ENCODE data around the gene IHH.

Gene IHH

DNA sequence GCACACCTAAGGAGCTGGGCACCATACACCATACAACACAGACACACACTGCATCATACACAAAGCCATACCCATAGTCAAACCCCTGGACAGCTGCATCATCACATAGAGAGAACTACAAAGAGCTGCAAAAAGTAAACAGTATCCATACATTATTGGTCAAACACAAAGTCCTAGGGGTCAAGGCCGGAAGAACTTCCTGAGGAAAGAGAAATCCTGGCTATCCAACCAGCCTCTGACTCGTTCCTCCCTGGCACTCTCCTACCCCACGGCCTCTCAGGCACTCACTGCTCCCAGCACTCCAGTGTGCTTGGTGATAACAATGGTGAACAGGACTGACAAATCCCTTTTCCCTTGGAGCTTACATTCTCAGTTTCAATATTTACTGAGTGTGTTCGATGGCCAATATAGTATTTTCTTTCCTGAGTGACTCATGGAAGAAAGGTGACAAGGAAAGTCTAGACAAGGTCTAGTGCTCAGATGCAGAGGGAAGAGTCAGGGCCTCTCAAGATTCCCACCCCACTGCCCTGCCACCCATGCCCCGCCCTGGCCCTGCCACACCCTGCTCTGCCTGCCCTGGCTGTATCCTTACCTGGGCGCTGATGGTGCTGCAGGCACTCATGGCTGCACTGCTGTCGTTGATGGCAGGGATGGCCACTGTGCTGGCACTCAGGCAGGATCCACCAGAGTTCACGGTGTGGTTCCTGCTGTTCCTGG is 22.8 kb downstream of the IHH start:
- no peak for DNase-seq

DNA sequence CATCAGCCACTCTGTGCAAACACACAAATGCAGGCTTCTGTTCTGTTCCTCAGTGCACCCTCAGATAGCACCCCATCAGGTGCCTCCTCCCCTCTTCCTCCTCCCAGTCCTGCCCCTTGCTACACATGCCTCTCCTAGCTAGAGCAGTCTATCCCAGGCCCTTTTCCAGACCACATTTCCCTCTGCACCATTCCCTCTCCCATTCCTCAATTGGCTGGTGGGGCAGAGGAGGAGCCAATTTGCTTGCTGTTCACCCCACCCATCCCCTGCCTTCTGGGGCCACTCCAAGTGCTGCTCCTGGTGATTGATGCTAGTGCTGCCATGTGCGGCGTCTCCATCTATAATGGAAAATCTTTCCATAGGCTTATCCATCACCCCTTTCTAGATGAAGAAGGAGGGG is 24.8 kb downstream of the IHH start:
- DNase-seq: no peak

DNA sequence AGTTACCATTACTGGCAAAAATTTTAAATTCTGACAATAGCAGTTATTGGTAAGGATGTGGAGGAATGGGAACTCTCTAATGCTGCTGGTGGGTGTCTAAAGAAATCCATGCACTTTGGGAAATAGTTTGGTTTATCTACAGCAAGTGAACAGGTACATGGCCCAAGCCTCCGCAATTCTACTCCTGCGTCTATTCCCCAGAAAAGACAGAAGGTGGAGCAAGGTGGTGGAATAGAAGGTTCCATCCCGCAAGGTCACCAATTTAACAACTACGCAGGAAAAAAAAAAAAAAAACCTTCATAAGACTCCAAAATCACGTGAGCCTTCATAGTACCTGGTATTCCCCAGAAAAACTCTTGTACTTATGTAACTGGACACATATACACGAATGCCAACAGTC is 25.9 kb downstream of the IHH start:
- no peak for DNase-seq

DNA sequence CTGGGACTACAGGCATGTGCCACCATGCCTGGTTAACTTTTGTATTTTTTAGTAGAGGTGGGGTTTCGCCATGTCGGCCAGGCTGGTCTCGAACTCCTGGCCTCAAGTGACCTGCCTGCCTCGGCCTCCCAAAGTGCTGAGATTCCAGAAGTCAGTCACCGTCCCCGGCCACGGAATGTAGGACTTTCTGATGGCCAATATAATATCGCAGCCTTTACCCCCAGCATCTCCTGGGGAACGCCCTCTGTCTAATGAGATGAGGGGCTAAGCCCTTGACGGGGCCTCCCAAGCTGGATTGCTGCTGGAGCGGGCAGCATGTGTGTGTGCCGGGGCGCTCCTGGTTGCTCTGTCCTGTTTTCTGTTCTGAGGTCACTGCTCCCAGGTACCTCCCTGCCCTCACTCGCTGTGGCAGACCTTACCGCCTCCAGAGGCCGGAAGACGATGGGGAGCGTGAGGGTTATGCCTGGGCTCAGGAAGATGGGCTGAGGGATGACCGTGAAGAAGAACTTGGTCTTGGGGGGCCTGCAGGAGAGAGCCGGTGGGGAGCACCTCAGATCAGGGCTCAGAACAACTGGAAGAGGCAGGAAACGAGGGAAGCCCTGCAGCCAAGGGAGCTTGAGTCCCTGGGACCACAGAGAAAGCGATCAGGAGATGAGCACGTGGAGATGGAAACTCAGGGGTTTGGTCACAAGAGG is 28.5 kb downstream of the IHH start:
- no peak for DNase-seq

DNA sequence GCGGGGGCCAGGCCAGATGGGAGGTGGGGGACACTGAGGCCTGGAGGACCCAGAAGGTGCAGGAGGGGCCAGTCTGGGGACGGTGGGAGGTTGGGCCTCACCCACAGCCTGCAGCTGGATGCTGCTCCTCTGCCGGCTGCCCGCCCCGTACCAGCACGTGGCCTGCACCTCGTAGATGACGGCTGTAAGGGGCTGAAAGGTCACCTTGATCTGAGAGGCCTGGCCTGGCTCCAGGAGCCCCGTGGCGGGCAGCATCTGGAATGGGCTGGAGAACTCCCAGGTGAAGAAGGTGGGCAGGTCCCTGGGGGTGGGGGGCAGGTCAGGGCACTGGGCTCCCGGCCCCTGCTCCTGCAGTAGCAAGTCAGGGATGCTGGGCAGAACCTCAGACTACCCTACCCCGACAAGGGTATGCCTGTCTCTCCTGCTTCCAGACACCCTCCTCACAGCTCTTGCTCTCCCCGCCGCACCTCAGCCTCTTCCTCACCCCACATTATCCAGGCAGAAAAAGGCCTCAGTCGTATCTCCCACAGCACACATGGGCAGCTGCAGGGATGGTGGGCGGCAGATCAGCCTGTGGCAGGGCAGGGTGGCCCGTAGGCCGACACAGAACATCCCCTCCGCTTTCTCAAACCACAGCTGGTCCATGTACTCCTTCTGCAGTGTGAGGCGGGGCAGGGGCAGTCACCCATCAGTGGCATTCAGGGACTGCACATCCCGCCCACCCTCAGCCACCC is 29.5 kb downstream of the IHH start:
- no peak for DNase-seq

DNA sequence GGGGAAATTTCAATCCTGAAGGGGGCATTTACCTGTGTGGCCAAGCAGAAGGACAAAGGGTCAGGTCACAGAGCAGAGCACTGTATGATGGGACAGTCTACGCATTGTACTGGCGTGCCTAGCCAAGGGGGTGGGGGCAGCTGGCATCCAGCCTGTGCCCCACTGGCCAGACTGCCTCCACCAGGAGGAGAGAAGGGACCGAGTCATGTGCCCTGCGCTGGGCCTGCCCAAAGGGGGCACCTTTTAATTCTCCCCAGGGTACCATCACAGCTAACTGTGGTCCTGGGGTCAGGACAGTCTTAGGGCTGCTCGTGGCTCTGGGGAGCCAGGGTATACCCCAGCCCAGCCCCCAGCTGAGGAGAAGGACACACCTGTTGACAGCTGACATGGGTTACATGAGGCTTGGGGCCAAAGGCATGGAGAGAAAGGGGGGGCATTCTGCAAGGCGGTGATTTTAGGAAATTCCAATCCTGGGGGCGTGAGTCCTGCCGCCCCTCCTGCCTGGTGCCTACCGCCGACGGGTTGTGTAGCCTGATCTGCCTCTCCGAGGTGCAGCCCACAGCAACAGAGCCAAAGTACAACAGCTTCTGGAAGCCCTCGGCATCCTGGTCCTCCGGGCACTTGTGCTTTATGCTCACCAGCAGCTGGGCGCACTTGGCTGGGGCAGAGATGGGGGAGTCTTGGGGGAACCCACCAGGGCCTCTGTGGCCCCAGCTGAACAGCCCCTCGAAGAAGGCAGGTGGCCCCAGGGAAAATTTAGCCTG is 30.4 kb downstream of the IHH start:
- no peak for DNase-seq

DNA sequence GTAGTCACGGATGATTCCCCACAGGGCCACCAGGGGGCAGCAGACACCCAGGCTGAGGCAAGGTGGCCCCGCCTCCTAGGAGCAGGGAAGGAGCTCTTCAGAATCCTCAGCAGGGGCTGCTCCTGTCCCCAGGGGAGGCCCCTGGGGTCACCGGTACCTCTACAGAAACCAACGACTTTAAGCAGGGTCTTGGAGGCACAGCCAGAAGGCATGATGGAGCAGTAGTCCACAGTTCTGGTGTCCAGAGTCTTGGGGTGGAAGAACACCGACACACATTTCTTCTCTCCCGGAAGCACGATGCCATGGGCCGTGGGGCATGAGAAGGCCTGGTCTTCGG is 30.9 kb downstream of the IHH start:
- DNase-seq: peak; percentile 13 to 64 (median 50)

DNA sequence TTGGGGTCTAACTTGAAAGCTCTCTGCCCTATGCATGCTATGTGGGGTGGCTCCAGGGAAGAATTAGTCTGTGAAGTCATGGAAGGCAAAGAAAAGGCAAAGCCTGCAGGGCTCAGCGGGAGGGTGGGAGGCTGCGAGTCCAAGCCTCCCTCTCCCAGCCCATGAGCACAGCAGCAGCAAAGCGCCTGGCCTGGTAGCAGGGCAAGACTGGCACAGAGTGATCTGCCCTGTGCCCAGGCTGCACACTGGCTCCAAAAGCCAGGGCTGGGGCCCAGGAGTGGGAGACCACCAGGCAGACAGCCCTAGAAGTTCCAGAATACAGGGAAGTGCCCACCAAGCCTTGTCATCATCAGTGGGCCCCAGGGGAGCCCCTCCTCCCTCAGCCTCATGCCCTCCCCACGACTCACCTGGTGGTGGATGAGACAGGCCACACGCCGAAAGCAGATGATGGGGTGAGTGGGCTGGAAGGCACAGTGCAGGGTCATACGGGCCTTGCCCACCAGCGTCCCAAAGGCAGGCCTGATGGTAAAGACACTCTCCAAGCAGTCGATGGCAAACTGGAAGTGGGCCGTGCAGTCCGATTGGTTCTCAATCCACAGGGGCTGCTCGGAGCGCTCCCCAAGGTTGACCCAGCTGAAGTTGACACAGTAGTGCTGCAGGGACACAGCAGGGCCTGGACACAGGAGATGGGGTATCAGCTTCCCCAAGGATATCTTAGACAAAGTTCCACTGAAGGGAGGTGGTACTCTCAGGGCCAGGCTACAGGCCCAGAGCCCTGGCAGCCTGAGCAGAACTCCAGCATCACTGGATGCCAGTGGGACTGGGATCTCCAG is 31.5 kb downstream of the IHH start:
- DNase-seq: no peak

DNA sequence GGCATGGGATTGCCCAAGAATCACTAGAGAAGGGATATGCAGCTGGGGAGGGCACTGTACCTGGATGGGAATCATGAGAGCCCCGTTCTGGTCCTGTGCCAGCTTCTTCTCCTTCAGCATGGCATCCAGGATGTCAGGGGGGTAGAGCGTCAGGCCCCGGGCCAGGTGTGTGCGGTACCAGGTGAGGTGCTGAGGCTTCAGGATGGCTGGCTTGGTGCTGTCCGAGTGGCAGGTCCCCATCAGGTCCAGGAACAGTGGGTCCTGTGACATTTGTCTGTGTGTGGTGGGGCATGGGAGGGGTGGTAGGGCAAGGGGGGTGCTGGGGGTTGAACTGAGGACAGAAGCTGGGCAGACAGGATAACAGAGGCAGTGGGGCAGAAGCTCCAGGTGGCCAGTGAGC is 32.6 kb downstream of the IHH start:
- DNase-seq: no peak

DNA sequence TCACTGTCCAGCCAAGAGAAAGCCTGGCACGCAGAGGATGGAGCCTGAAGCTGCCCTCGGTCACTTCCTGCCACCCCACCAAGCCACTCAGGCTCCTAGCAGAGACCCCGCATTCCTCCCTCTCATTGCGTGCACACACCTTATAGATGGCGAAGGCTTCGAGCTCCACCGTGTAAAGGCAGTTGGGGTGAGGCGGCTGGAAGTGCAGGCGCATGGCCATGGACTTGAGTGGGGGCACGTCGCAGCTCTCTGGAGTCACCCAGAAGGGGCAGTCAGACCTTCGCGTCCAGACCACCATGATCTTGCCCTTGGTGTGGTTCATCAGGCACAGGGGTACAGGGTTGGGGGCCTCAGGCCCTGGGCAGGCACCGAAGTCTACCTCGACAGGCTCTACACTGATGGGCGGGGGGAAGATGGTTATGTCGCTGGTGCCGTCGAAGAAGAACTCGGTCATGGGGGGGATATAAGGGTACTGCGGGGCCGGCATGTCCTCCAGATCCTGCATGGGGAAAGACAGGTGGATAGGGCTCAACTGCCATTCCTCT is 33.1 kb downstream of the IHH start:
- no peak for DNase-seq

DNA sequence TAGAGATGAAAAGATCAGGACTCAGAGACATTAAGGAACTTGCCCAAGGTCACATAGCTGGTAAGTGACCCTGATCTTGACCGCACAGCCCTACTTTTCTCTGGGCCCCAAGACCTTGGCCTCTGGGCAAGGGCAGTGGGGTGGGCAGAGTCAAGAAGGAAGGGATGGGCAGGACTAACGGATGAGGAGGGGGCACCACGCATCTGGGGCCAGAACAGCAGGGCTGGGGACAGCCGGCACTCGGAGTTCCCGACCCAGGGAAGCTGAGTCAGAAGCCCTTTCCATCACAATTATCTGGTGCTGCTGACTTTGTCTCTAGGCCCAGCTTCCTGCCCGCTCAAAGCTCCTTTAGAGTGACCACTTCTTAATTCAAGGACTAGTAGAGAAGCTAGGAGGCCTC is 33.8 kb downstream of the IHH start:
- DNase-seq: no peak

DNA sequence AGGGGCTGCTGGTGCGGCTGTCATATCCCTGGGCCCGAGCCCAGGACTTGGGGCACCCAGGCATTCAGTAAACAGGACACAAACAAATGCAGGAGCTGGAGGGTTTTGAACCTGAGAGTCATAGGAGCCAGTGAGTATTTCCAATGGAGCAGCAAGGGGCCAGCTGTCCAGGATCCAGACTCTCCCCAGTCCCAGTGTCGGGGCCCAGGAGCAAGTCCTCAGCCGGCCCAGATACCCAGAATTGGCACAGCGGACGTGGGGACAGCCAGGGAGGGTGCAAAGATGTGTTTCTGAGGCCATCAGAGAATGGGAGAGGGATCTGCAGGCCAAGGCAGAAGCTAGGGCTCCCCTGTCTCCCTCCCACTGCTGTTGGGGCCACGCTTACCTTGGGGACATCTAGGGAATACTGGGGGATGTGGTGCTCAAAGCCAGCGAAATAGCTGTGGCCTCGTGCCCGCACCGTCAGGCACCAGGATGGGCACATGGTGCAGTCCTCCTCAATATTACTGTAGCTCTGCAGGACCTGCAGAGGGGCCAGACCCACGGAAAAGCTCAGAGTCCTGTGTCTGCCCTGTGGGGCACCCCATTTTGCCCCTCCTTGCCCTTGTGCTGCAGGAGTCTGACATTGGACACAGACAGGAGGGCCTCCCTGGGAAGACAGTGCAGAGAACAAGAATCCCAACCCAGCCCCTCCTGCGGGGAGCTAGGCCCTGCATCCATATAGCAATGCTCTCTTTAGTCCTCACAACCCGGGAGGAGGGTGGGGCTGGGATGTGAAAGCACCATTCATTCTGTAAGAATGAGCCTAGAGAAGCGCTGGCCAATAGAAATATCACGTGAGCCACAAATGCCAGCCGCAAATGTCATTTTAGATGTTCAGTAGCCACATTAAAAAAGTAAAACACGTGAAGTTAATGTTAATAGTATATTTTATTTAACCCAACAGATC is 34.8 kb downstream of the IHH start:
- DNase-seq: no peak

DNA sequence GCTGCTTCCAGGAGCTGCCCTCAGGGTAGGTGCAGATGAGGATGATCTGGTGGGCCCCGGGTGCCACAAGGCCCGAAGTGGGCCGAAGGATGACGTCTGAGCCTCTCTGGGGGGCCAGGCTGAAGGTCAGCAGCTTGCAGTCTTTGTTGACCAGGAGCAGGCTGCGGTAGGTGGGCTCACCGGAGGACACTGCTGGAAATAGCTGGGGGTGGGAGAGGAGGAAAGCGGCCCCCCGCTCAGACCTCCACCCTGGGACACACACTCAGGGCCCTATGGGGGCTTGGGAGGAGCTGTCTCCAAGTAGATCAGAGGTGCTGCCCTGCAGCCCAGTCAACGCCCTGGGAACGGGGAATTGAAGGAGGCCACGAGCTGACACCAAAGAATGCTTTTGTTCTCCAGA is 36.7 kb downstream of the IHH start:
- no peak for DNase-seq

DNA sequence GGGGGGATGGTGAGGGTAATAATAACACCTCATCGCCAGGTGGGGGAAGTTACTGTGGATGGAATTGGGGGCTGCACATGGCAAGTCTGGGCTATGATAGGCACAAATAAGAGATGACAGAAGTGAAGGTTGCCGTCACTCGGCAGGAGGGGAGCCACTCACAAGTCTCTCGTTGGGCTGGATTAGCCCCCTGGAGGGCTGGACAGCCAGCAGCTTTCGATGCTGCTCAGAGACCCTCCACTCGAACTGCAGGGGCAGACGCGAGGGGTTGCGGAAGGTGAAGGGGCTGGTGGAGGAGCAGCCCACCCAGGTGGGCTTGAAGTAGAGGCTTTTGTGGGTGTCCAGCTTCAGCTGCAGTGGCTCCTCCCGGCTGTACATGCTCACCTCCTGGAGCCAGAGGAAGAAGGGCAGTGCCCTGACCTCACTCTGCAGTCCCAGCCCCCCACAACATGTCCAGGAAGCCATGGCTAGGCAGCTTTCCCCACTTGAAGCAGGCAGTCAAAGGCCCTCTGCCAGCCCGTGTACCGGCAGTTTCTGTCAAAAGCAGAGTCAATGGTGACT is 37.6 kb downstream of the IHH start:
- no peak for DNase-seq

DNA sequence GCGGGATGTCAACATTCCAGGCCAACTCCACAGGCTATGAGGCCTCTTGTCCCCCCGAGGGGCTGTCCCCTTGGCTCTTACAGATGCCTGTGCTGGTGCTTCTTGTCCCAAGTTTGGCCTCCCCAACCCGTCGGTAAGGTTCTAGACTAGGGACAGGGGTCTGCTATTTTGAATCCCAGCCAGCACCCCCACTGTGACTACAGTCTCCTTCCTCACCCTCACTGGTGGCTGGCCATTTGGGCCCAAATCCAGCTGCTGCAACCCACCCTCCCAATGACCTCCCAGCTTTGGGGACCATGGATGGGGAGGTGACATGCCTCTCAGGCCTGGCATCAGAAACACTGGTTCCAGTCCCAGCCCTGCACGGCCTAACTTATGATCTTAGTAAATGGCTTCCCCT is 38.1 kb downstream of the IHH start:
- DNase-seq: no peak

DNA sequence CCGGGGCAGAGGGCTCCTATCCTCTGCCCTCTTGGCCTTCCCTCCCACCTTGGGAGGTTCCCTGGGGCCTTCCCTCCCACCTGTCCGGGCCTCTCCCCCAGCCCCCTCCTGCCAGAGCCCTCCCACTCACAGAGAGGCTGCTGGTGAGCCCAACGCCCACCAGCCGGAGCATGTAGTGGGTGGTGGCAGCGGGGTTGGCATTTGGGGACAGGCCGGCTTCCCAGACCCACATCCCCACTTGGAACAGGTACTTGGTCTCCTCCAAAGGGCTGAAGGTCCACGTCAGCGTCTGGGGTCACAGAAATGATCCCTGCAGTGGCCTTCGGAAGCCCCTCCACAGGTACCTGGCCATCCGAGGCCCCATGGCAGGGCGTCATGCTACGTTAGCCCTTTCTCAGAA is 38.7 kb downstream of the IHH start:
- no peak for DNase-seq

DNA sequence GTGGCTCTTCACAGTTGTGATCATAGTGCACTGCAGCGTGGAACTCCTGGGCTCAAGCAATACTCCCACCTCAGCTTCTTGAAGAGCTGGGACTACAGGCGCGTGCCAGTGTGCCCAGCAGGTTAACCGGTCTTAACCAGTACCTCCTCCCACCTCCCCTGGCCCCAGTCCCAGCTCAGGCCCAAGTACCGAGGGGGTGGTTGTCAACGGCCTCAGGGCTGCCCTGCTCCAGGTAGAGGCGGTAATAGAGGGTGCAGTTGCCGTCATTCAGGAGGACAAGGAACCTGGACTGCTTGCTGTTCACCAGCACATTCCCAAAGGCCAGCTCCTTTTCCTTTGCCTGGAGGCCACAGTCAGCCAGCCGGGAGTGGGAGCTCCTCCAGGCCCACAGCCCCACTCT is 39.1 kb downstream of the IHH start:
- DNase-seq: no peak

DNA sequence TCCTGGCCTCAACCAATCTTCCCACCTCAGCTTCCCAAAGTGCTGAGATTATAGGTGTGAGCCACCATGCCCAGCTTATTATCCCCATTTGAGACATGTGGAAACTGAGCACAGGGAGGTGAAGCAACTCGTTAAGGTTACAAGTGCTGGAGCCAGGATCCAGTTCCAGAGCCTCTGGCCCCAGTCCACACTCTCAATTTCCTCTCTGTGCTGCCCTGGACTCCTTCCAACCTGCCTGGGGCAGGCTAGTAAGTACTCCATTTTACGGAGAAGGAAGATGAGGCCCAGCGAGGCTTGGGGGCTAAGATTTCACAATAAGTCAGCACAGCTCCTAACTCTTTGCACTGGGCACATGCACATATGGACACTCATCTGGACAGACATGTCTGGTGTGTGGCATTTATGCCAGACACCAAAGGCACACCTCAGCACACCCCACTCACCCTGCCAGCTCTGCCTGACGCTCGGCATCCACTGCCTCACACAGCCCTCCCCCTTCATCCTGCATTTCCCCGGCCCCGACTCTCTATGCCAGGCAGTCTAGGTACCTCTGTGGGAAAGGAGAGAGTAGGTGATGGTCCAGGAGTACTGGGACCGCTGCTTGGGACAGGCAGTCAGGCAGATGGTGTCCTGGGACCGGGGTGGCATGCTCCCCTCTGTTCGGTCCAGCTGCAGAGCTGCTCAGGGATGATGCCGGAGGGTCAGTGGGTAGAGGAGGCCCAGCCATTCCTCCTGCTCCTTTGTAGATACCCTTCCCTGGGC is 39.9 kb downstream of the IHH start:
- DNase-seq: no peak

DNA sequence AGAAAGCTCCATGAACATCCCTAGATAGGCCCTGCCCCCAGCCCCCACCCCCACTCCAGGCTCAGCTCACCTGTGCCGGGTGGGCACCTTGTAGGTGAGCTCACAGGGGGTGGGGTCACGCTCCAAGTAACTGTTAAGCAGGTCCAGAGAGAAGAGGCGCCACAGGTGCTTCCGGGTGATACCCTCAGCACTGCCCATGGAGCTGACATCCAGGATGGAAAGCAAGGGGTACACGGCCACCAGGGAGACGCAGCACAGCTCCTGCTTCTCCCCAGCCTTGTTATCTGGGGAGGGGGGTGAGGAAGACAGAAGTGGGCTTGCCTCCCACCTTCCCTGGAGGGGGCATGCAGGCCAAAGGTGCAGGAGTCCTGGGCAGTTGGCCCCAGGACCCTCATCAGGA is 41.3 kb downstream of the IHH start:
- DNase-seq: no peak

DNA sequence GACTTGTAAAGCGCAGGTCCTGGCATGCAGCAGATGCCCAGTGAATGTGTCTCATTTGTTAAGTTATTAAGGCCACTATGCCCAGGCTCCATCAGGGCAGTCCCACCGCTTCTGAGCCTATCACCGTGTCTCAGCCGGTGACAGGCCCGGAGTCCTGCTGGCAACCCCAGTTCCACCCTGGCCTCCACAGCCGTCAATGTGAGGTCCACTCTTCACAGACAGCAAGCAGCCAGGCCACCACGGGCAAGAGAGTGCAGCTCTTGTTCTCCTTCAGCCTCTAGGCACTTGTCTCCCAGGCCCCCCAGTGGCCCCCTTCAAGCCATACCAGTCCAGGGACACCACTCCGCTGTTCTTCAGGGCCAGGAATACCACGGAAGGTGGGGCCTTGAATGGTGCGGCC is 42.0 kb downstream of the IHH start:
- no peak for DNase-seq

Measured in activated CD4-positive, CD25-positive, alpha-beta regulatory T cell (primary cell).